Suprapubic skin (tissue), 4 donors: Measurements from ENCODE around the gene EPB41L1.

Experiments
- EP300 ChIP-seq: sonication (generic); formaldehyde crosslinking; IDR thresholded peaks from one replicate; pipeline ENCODE4 v1.6.1; 2017; ENCODE audit warnings: antibody characterized with exemption
- POLR2A ChIP-seq, 2 donors: fragments of 450-650 bp; IDR thresholded peaks; one replicate each; pipeline ENCODE4 v1.6.1; 2017; ENCODE audit warnings: antibody characterized with exemption in 2 of 2, mild to moderate bottlenecking in 2 of 2, moderate library complexity in 2 of 2
- POLR2AphosphoS5 ChIP-seq, 3 donors: sonication (generic); formaldehyde crosslinking; IDR thresholded peaks; one replicate each; pipeline ENCODE4 v1.6.1; 2017; ENCODE audit warnings: antibody characterized with exemption in 3 of 3
- TF ChIP-seq, protein P1 (sequence below), 2 donors: fragments of 200-600 bp in 1 of 2; fragments of 450-650 bp in 1 of 2; sonication (generic) in 1 of 2; IDR thresholded peaks; one replicate each; pipeline ENCODE4 v1.5.1; 2016 to 2019; ENCODE audit warnings: antibody characterized with exemption in 2 of 2, mild to moderate bottlenecking in 1 of 2, moderate library complexity in 1 of 2

DNA sequence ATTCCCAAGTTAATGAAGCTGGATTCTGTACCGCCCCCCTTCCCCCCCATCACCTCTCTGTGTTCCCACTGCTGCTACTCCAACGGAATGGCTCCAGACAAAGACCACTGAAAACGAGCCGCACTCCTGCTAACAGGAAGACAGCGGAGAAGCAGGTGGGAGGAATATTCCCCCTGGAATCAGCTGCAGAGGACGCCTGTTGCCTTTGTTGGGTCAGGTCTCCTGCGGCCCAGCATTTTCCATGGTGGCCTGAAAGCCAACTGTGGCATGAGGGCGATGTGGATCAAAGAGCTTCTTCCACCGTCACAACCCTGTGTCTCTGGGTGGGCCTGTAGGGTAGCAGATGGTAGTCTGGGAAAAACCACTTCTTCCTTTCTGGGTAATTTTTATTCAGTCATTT is 98.5 kb downstream of the EPB41L1 start:
- TF ChIP-seq, protein P1, sequence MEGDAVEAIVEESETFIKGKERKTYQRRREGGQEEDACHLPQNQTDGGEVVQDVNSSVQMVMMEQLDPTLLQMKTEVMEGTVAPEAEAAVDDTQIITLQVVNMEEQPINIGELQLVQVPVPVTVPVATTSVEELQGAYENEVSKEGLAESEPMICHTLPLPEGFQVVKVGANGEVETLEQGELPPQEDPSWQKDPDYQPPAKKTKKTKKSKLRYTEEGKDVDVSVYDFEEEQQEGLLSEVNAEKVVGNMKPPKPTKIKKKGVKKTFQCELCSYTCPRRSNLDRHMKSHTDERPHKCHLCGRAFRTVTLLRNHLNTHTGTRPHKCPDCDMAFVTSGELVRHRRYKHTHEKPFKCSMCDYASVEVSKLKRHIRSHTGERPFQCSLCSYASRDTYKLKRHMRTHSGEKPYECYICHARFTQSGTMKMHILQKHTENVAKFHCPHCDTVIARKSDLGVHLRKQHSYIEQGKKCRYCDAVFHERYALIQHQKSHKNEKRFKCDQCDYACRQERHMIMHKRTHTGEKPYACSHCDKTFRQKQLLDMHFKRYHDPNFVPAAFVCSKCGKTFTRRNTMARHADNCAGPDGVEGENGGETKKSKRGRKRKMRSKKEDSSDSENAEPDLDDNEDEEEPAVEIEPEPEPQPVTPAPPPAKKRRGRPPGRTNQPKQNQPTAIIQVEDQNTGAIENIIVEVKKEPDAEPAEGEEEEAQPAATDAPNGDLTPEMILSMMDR (IDR thresholded peaks at IDR 0.05): no peak
- TF ChIP-seq POLR2A (IDR thresholded peaks at IDR 0.05) (no peak), EP300 (no peak), POLR2AphosphoS5 (IDR thresholded peaks at IDR 0.05) (no peak)
